ENCODE data around the gene RPS6KA5.

Gene RPS6KA5

GRCh38 chr14:90874599-90874998 is 185.8 kb downstream of the RPS6KA5 start:
- no peak overlapping the region for H3K4me3 ChIP-seq (ENCODE audit: low read depth, low read length)
- no peak for TF ChIP-seq CTCF (IDR thresholded peaks at IDR 0.05; ENCODE audit: low read depth, low read length)

GRCh38 chr14:90871605-90872233 is 188.7 kb downstream of the RPS6KA5 start:
- H3K4me3 ChIP-seq (ENCODE audit: low read depth, low read length), result no peak overlapping the region
- TF ChIP-seq CTCF (IDR thresholded peaks at IDR 0.05; ENCODE audit: low read depth, low read length), result no peak

GRCh38 chr14:90870950-90871604 is 189.4 kb downstream of the RPS6KA5 start:
- TF ChIP-seq CTCF (IDR thresholded peaks at IDR 0.05; ENCODE audit: low read depth, low read length), result no peak
- no peak overlapping the region for H3K4me3 ChIP-seq (ENCODE audit: low read depth, low read length)

- no peak overlapping the region for H3K4me3 ChIP-seq (ENCODE audit: low read depth, low read length)
- no peak for TF ChIP-seq CTCF (IDR thresholded peaks at IDR 0.05; ENCODE audit: low read depth, low read length)
Observed at GRCh38 chr14:90867501-90867900, 192.9 kb downstream of the RPS6KA5 start.

GRCh38 chr14:90866833-90867232 is 193.6 kb downstream of the RPS6KA5 start:
- H3K4me3 ChIP-seq (ENCODE audit: low read depth, low read length), result no peak overlapping the region
- no peak for TF ChIP-seq CTCF (IDR thresholded peaks at IDR 0.05; ENCODE audit: low read depth, low read length)

- TF ChIP-seq CTCF (IDR thresholded peaks at IDR 0.05; ENCODE audit: low read depth, low read length), result no peak
- H3K4me3 ChIP-seq (ENCODE audit: low read depth, low read length), result no peak overlapping the region
Observed at GRCh38 chr14:90864741-90865140, 195.7 kb downstream of the RPS6KA5 start.

GRCh38 chr14:90858511-90858910 is 201.9 kb downstream of the RPS6KA5 start:
- H3K4me3 ChIP-seq (ENCODE audit: low read depth, low read length), result peak overlapping the region; percentile 36
- TF ChIP-seq CTCF (IDR thresholded peaks at IDR 0.05; ENCODE audit: low read depth, low read length), result no peak

Measured in WI38 (cell line).